Activated naive CD4-positive, alpha-beta T cell treated with anti-CD3 and anti-CD28 coated beads for 36 hours (primary cell): ENCODE results near the gene HSPA14. TPM values are rescaled to one million over a fixed set of nuclear protein-coding genes. Genes with fewer than 3 reads are reported as not detected.
"Not testable (repeated sequence)": the region's sequence is repeated elsewhere in the genome, so short reads cannot be mapped to it uniquely, and the experiment has no call there.

Experiments
- CTCF ChIA-PET: fragments of 350-600 bp; sonication (Branson Sonifier 250); formaldehyde crosslinking; loops from one replicate; lab custom pipeline; 2021; ENCODE audit warnings: antibody characterized with exemption; lab: Charles Lee
- DNase-seq: peaks from one replicate; pipeline ENCODE4 v3.0.0-alpha.2; 2020
- H3K27ac Mint-ChIP-seq: one replicate; pipeline ENCODE4 v1.8.0; 2021; ENCODE audit warnings: mild to moderate bottlenecking, mixed read lengths
- H3K27me3 Mint-ChIP-seq: one replicate; pipeline ENCODE4 v1.8.0; 2021; ENCODE audit warnings: low read depth, mixed read lengths
- H3K36me3 Mint-ChIP-seq: one replicate; pipeline ENCODE4 v1.8.0; 2021; ENCODE audit warnings: low read depth, mixed read lengths
- H3K4me1 Mint-ChIP-seq: one replicate; pipeline ENCODE4 v1.8.0; 2021; ENCODE audit warnings: low read depth, mixed read lengths
- H3K4me3 Mint-ChIP-seq: one replicate; pipeline ENCODE4 v1.8.0; 2021; ENCODE audit warnings: mild to moderate bottlenecking, moderate library complexity, mixed read lengths
- H3K9me3 Mint-ChIP-seq: one replicate; pipeline ENCODE4 v1.8.0; 2021; ENCODE audit warnings: mixed read lengths
- intact Hi-C: fragments of 100-400 bp; cut with micrococcal nuclease; formaldehyde crosslinking; loops from one replicate; pipeline ENCODE4 v1.15.1; 2023
- total RNA-seq, 2 experiments: library from RNA; stranded (reverse); gene quantifications; one replicate each; pipeline ENCODE4 v1.2.3, GENCODE V29; 2021

The HSPA14 gene
- total RNA-seq, 2 experiments from 2014 or later, result 28.1 to 29.9 TPM

- intact Hi-C loops, result no loop called here
- no peak for DNase-seq
- Mint-ChIP-seq H3K4me3 (peak overlapping the region; percentile 92), H3K36me3 (peaks cover 39% of the 10 kb centered on the region), H3K9me3 (no peaks in the 10 kb centered on the region), H3K27me3 (no peaks in the 10 kb centered on the region), H3K27ac (no peak overlapping the region), H3K4me1 (peaks cover 22% of the 10 kb centered on the region)
- CTCF ChIA-PET, result no interaction called here
These were observed 2.1 kb downstream of the HSPA14 start for GRCh38 chr10:14840178-14840577.

DNA sequence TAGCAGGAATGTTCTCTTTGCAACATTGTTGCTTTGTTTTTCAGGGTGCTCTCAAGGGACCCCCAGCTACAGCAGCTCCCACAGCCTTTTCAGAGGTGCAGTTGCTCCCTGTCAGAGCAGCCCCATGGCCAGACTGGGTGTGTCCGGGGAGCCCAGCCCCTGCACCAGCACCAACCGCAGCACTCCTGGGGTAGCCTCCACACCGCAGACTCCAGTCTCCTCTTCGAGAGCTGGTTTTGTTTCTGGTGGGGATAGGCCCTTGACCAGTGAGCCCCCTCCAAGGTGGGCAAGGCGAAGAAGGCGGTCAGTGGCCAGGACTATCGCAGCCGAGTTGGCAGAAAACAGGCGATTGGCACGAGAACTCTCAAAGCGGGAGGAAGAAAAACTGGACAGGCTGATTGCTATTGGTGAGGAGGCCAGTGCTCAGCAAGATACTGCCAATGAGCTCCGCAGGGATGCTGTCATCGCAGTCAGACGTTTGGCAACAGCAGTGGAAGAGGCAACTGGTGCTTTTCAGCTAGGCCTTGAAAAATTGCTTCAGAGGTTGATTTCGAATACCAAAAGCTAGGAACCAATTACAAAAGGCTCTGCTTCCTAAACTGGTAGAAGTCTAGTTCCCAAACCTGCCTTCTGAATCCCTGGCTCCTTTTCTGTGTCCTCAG, 5.4 kb downstream of the HSPA14 start:
- Mint-ChIP-seq H3K27me3 (no peaks in the 10 kb centered on the region), H3K27ac (no peak overlapping the region), H3K36me3 (peaks cover 38% of the 10 kb centered on the region), H3K4me1 (peaks cover 19% of the 10 kb centered on the region), H3K9me3 (no peaks in the 10 kb centered on the region), H3K4me3 (no peak overlapping the region)
- CTCF ChIA-PET, result interaction anchor here (0.7 to 1.1 kb wide), 3 partner anchors 56 to 517 kb away, joined by 3 read pairs; no protein-coding TSS in a partner anchor
- no peak for DNase-seq
- intact Hi-C loops, result no loop called here

DNA sequence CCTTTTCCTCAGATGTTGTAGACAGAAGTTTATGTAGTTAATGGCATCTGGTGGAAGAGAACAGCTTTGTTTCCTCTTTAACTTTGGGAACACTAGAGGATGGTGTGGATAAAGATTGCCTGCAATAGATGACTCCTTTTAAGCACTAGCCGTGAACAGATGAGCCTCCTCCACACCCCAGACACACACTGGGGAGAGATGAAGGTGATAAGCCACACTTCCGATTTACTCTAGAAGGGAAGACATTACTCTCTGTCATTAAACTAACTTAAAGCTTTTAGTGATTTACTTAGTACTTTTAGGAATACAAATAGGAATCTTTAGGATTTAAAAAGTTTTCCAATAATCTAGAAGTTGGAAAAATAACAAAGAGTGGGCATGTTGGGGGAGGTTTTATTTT, 6.8 kb downstream of the HSPA14 start:
- no peak overlapping the region for H3K27ac Mint-ChIP-seq
- CTCF ChIA-PET, result interaction anchor here (0.6 to 0.9 kb wide), 2 partner anchors 10 to 32 kb away, joined by 3 to 4 read pairs; no protein-coding TSS in a partner anchor
- H3K27me3 Mint-ChIP-seq, result no peaks in the 10 kb centered on the region
- no peak for DNase-seq
- H3K36me3 Mint-ChIP-seq, result peaks cover 32% of the 10 kb centered on the region
- peaks cover 10% of the 10 kb centered on the region for H3K4me1 Mint-ChIP-seq
- intact Hi-C loops, result no loop called here
- no peak overlapping the region for H3K4me3 Mint-ChIP-seq
- no peaks in the 10 kb centered on the region for H3K9me3 Mint-ChIP-seq

GRCh38 chr10:14852236-14852635, 14.1 kb downstream of the HSPA14 start:
- no peak overlapping the region for H3K4me3 Mint-ChIP-seq
- no peak for DNase-seq
- H3K36me3 Mint-ChIP-seq, result peaks cover 12% of the 10 kb centered on the region
- H3K27me3 Mint-ChIP-seq, result no peaks in the 10 kb centered on the region
- H3K9me3 Mint-ChIP-seq, result no peaks in the 10 kb centered on the region
- intact Hi-C loops, result no loop called here
- CTCF ChIA-PET, result no interaction called here
- peaks cover 1% of the 10 kb centered on the region for H3K4me1 Mint-ChIP-seq
- no peak overlapping the region for H3K27ac Mint-ChIP-seq

DNA sequence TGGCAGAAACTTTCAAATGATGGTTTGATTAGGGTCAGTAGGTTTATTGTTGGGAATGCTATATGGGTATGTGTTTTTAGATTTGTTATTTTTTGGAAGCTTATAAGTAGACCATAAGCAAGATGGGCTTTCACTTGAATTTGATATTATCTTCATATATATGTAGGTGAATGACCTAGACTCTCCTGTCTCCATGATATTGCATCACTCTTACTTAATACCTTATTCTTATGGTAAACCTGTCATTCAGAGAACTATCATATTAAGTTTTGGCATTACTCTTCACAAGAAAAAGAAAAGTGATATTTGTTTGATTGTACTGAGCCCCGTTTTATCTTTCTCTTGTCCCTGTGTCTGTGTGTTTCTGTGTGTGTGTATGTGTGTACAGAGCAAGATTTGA, 17.3 kb downstream of the HSPA14 start:
- no peak overlapping the region for H3K4me3 Mint-ChIP-seq
- H3K27ac Mint-ChIP-seq, result no peak overlapping the region

GRCh38 chr10:14858338-14858960, 20.3 kb downstream of the HSPA14 start:
- Mint-ChIP-seq H3K9me3 (no peaks in the 10 kb centered on the region), H3K27ac (no peak overlapping the region), H3K27me3 (no peaks in the 10 kb centered on the region), H3K4me1 (no peaks in the 10 kb centered on the region), H3K36me3 (peaks cover 28% of the 10 kb centered on the region), H3K4me3 (no peak overlapping the region)
- CTCF ChIA-PET, result no interaction called here
- DNase-seq, result no peak
- intact Hi-C loops, result no loop called here

More for the DNA sequence above, 17.3 kb downstream of the HSPA14 start:
- CTCF ChIA-PET, result no interaction called here
- Mint-ChIP-seq H3K27me3 (no peaks in the 10 kb centered on the region), H3K36me3 (peaks cover 17% of the 10 kb centered on the region), H3K4me1 (no peaks in the 10 kb centered on the region), H3K9me3 (no peaks in the 10 kb centered on the region)
- no peak for DNase-seq
- intact Hi-C loops, result no loop called here

DNA sequence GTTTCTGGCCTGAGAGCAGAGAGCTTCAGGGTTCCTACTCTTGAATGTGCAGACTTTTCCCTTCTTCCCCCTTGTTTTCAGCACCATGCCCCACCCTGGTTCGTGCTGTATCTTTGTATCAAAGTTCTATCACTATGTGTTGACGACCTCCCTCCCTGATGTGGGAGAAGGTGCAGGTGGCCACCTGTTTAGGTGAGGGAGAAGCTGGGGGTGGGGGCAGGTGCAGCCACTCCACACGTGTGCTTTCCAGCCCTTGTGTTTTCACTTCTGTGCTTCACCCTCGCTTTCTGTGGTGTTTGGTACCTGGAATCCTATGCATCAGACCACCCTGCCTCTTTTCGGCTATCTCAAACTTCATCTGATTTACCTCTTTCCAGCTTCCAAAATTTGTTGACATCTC, 20.9 kb downstream of the HSPA14 start:
- intact Hi-C loops, result no loop called here
- H3K4me1 Mint-ChIP-seq, result no peaks in the 10 kb centered on the region
- no peaks in the 10 kb centered on the region for H3K27me3 Mint-ChIP-seq
- DNase-seq, result no peak
- CTCF ChIA-PET, result no interaction called here
- no peak overlapping the region for H3K27ac Mint-ChIP-seq
- no peaks in the 10 kb centered on the region for H3K9me3 Mint-ChIP-seq
- H3K36me3 Mint-ChIP-seq, result peaks cover 29% of the 10 kb centered on the region
- no peak overlapping the region for H3K4me3 Mint-ChIP-seq

DNA sequence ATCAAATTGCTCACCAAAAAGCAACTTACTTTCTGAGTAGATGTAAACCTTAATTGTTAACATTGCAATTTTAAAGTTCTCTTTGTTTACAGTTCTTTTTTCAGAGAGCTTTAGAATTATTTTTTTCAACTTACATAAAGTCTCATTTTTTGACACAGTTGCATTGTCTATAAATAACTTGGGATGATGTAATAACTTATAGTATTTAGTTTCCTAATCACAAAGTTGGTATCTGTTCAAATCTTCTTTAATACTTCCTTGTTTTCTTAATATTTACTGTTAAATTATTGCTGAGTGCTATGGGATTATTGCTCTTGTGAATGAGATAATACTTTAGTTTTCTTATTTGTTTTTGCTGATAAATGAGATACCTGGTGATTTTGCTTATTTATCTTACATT, 21.7 kb downstream of the HSPA14 start:
- no peak for DNase-seq
- no peaks in the 10 kb centered on the region for H3K9me3 Mint-ChIP-seq
- no peaks in the 10 kb centered on the region for H3K4me1 Mint-ChIP-seq
- no peaks in the 10 kb centered on the region for H3K27me3 Mint-ChIP-seq
- no peak overlapping the region for H3K27ac Mint-ChIP-seq
- H3K4me3 Mint-ChIP-seq, result no peak overlapping the region
- CTCF ChIA-PET, result no interaction called here
- intact Hi-C loops, result no loop called here
- H3K36me3 Mint-ChIP-seq, result peaks cover 33% of the 10 kb centered on the region

DNA sequence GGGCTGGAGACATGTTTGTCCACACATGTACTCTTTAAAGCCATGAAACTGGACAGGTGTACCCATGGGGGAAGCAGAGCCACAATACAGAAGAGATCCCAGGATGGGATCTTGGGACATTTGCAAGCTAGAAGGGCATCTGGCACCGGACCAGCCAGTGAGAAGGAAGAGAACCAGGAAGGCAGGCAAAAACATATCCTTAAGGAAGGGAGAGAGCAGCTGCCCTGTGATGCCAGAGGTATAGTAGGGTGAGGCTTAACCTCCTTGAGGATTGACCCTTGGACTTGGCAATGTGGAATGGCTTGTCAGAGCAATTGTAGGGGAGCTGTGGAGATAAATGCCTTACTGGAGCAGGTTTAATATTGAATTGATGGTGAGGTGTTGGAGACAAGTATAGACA, 22.7 kb downstream of the HSPA14 start:
- H3K4me1 Mint-ChIP-seq, result no peaks in the 10 kb centered on the region
- H3K36me3 Mint-ChIP-seq, result peaks cover 36% of the 10 kb centered on the region
- intact Hi-C loops, result no loop called here
- CTCF ChIA-PET, result no interaction called here
- H3K27me3 Mint-ChIP-seq, result no peaks in the 10 kb centered on the region
- H3K9me3 Mint-ChIP-seq, result no peaks in the 10 kb centered on the region
- no peak overlapping the region for H3K27ac Mint-ChIP-seq
- no peak for DNase-seq
- no peak overlapping the region for H3K4me3 Mint-ChIP-seq

GRCh38 chr10:14864466-14864865, 26.4 kb downstream of the HSPA14 start:
- DNase-seq, H3K27me3 Mint-ChIP-seq, H3K9me3 Mint-ChIP-seq, intact Hi-C loops, CTCF ChIA-PET, H3K27ac Mint-ChIP-seq, H3K4me3 Mint-ChIP-seq, H3K4me1 Mint-ChIP-seq: not testable (repeated sequence)
- peaks cover 37% of the 10 kb centered on the region for H3K36me3 Mint-ChIP-seq

- H3K9me3 Mint-ChIP-seq, DNase-seq, H3K4me1 Mint-ChIP-seq, H3K27me3 Mint-ChIP-seq, H3K27ac Mint-ChIP-seq, H3K4me3 Mint-ChIP-seq, CTCF ChIA-PET, intact Hi-C loops: not testable (repeated sequence)
- peaks cover 39% of the 10 kb centered on the region for H3K36me3 Mint-ChIP-seq
These were observed 26.8 kb downstream of the HSPA14 start for GRCh38 chr10:14864871-14865270.

- Mint-ChIP-seq H3K4me3 (no peak overlapping the region), H3K9me3 (no peaks in the 10 kb centered on the region), H3K27ac (no peak overlapping the region), H3K27me3 (no peaks in the 10 kb centered on the region), H3K4me1 (peaks cover 13% of the 10 kb centered on the region), H3K36me3 (peaks cover 2% of the 10 kb centered on the region)
- CTCF ChIA-PET, result no interaction called here
- intact Hi-C loops, result no loop called here
- no peak for DNase-seq
These were observed 35.1 kb downstream of the HSPA14 start for GRCh38 chr10:14873090-14873760.
